Ishikawa (cell line): Measurements from ENCODE around the gene ILK.

Experiments used
- CEBPB ChIP-seq: IDR thresholded peaks from 2 replicates; pipeline ENCODE4 v1.6.1; 2012
- CREB1 ChIP-seq: IDR thresholded peaks from 2 replicates; pipeline ENCODE4 v1.6.1; 2012; ENCODE audit warnings: low read depth
- EGR1 ChIP-seq: IDR thresholded peaks from 2 replicates; pipeline ENCODE4 v1.6.1; 2012
- EP300 ChIP-seq: IDR thresholded peaks from 2 replicates; pipeline ENCODE4 v1.6.1; 2012; ENCODE audit warnings: borderline replicate concordance
- FOXM1 ChIP-seq: IDR thresholded peaks from 2 replicates; pipeline ENCODE4 v1.6.1; 2012; ENCODE audit warnings: low read depth, borderline replicate concordance
- NFIC ChIP-seq: IDR thresholded peaks from 2 replicates; pipeline ENCODE4 v1.6.1; 2012
- RAD21 ChIP-seq: IDR thresholded peaks from 2 replicates; pipeline ENCODE4 v1.6.1; 2012; ENCODE audit warnings: low read depth
- TAF1 ChIP-seq: IDR thresholded peaks from 2 replicates; pipeline ENCODE4 v1.6.1; 2012; ENCODE audit warnings: low read depth, mild to moderate bottlenecking
- TCF12 ChIP-seq: IDR thresholded peaks from 2 replicates; pipeline ENCODE4 v1.6.1; 2012; ENCODE audit warnings: low read depth
- TEAD4 ChIP-seq: IDR thresholded peaks from 2 replicates; pipeline ENCODE4 v1.6.1; 2012
- YY1 ChIP-seq: IDR thresholded peaks from 2 replicates; pipeline ENCODE4 v1.6.1; 2012; ENCODE audit warnings: low read depth
- ZBTB7A ChIP-seq: IDR thresholded peaks from 2 replicates; pipeline ENCODE4 v1.6.1; 2012; ENCODE audit warnings: low read depth
- TF ChIP-seq, protein P1 (sequence below): IDR thresholded peaks from 2 replicates; pipeline ENCODE4 v1.6.1; 2012
- TF ChIP-seq, protein P2 (sequence below): IDR thresholded peaks from 2 replicates; pipeline ENCODE4 v1.6.1; 2012; ENCODE audit warnings: low read depth, mild to moderate bottlenecking
- TF ChIP-seq, protein P3 (sequence below): IDR thresholded peaks from 2 replicates; pipeline ENCODE4 v1.6.1; 2012

Gene ILK

DNA sequence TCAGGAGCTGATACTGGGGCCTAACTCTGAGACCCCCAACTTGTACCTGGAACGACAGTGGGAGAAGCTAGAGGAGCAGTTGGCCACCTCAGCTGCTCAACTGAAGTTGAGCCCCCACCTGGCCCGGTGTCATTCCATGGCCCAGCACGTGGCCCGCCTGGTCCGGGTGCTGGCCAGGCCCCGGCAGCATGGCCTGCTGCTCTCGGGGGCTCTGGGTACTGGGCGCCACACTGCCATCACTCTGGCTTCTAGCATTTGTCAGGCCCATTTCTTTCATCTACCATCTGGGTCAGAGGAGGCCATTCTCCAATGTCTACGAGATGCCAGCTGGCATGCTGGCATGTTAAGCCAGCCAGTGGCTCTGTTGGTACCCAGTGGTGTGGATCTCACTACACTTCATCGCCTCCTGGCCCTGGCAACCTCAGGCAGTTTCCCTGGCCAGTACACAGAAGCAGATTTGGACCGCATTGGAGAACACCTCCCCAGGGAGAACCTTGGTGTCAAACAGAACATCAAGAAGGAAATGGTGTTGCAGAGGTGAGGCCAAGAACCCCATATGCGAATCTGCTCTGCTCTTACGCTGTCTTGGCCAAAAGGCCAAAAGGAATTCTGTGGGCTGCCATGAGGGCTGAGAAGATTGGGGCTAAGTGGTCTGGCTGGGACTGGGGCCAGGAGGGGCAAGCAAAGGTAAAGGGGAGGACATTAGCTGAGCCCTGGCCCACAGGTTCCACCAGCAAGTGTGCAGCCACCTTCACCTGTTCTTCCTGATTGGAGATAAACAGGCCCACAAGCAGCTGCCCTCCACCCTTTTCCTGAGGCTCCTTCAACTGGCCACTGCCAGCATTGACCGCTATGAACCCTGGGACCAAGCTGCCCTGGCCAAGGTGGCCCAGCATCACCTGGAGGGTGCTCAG is 45.6 kb upstream of the ILK start:
- TF ChIP-seq CEBPB: no peak
- no peak for TF ChIP-seq CREB1
- no peak for TF ChIP-seq TEAD4
- no peak for TF ChIP-seq EGR1
- TF ChIP-seq FOXM1: no peak
- TF ChIP-seq NFIC: no peak
- TF ChIP-seq TAF1: no peak
- TF ChIP-seq ZBTB7A: no peak
- TF ChIP-seq YY1: no peak
- no peak for TF ChIP-seq TCF12
- no peak for TF ChIP-seq RAD21
- TF ChIP-seq, protein P1, sequence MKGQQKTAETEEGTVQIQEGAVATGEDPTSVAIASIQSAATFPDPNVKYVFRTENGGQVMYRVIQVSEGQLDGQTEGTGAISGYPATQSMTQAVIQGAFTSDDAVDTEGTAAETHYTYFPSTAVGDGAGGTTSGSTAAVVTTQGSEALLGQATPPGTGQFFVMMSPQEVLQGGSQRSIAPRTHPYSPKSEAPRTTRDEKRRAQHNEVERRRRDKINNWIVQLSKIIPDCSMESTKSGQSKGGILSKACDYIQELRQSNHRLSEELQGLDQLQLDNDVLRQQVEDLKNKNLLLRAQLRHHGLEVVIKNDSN: no peak
- no peak for TF ChIP-seq EP300
- TF ChIP-seq, protein P2, sequence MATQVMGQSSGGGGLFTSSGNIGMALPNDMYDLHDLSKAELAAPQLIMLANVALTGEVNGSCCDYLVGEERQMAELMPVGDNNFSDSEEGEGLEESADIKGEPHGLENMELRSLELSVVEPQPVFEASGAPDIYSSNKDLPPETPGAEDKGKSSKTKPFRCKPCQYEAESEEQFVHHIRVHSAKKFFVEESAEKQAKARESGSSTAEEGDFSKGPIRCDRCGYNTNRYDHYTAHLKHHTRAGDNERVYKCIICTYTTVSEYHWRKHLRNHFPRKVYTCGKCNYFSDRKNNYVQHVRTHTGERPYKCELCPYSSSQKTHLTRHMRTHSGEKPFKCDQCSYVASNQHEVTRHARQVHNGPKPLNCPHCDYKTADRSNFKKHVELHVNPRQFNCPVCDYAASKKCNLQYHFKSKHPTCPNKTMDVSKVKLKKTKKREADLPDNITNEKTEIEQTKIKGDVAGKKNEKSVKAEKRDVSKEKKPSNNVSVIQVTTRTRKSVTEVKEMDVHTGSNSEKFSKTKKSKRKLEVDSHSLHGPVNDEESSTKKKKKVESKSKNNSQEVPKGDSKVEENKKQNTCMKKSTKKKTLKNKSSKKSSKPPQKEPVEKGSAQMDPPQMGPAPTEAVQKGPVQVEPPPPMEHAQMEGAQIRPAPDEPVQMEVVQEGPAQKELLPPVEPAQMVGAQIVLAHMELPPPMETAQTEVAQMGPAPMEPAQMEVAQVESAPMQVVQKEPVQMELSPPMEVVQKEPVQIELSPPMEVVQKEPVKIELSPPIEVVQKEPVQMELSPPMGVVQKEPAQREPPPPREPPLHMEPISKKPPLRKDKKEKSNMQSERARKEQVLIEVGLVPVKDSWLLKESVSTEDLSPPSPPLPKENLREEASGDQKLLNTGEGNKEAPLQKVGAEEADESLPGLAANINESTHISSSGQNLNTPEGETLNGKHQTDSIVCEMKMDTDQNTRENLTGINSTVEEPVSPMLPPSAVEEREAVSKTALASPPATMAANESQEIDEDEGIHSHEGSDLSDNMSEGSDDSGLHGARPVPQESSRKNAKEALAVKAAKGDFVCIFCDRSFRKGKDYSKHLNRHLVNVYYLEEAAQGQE: no peak
- TF ChIP-seq, protein P3, sequence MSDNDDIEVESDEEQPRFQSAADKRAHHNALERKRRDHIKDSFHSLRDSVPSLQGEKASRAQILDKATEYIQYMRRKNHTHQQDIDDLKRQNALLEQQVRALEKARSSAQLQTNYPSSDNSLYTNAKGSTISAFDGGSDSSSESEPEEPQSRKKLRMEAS: no peak

DNA sequence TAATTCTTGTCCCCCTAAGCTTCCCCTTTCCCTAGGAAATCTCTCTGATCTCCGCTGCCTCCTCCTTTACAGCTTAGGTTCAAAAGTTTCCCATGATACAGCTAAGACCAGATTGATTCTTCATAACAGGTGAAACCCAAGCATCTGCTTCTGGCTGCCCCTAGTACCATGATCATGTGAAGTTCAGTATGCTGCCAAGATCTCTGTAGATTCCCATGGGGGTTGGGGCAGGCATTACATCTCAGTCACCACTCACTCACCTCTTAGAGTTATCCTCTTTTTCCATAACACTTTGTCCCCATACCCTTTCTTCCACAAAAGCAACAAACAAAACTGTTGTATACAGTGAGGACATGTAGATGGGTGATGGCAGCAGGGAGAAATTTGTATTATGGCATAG is 44.2 kb upstream of the ILK start:
- TF ChIP-seq, protein P2: no peak
- TF ChIP-seq CEBPB (no peak), FOXM1 (no peak), ZBTB7A (no peak), EP300 (no peak), YY1 (no peak), TCF12 (no peak), TAF1 (no peak), CREB1 (no peak), NFIC (no peak), RAD21 (no peak), TEAD4 (no peak), EGR1 (no peak)
- TF ChIP-seq, protein P3: no peak
- TF ChIP-seq, protein P1: no peak

DNA sequence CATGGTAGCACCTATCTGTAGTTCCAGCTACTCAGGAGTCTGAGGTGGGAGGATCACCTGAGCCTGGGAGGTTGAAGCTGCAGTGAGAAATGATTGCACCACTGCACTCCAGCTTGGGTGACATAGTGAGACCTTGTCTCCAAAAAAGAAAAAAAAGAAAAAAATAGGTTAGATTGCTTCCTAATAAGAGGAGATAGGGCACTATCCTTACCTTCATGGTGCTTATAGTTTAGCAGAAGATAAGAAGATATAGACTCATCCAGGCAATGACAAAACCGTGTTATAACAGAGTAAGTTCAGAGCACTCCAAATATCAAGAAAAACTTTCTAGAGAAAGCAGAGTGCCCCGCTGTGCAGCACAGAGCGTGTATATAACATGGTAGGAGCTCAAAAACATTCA is 42.3 kb upstream of the ILK start:
- TF ChIP-seq RAD21 (no peak), CEBPB (no peak), TCF12 (no peak), TAF1 (no peak), TEAD4 (no peak), FOXM1 (no peak), EP300 (no peak), YY1 (no peak), CREB1 (no peak)

DNA sequence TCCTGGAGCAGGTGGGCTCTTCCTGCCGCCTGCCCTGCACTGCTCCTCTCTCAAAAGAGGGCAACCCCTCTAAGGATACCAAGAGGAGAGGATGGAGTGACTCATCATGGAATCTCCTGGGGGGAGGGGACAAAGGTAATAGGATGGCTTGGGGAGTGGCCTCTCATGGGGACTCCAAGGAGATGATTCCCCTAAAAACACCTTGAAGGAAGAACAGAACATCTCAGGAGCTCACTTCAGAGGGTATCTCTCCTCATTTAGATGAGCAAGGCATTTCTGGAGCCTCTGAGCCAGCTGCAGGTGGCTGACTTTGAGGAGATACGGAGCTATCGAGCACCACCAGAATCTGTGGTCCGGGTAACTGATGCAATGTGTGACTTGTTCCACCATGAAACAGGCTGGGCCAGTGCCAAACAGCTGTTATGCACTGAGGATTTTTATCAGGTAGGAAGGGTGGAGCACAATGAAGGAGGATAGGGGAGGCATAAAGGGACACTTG is 40.4 kb upstream of the ILK start:
- no peak for TF ChIP-seq NFIC
- TF ChIP-seq FOXM1: no peak

DNA sequence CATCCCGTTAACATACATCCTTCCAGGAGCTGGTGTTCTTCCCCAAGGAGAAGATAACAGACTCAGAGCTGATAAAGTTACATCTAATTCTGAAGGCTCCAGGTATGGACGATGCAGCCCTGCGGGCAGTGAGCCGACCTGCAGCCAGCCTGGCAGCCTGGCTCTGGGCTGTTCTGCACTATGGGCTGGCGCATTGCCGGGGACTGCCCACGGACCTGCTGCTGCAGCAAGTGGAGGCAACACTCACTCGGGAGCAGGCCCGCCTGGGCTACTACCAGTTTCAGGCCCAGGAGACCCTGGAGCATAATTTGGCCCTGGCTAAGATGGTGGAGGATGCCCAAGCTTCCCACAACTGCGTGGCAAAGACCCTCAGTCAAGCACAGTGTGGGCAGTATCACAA is 39.9 kb upstream of the ILK start:
- no peak for TF ChIP-seq NFIC
- no peak for TF ChIP-seq ZBTB7A
- TF ChIP-seq, protein P2: no peak
